Stimulated activated CD4-positive, alpha-beta T cell treated with anti-CD3 and anti-CD28 coated beads, TNF-alpha, amount 100 ng/mL, for 1 hour (primary cell): ENCODE results near the gene SFXN5.
"Not testable (repeated sequence)": the region's sequence is repeated elsewhere in the genome, so short reads cannot be mapped to it uniquely, and the experiment has no call there.

Experiments used
- DNase-seq, 3 donors: peaks; one replicate each; pipeline ENCODE4 v3.0.0-alpha.2; 2020; ENCODE audit warnings: low read depth in 3 of 3, low spot score in 1 of 3

Gene SFXN5

GRCh38 chr2:72908741-72909140 lies 162.8 kb downstream of the SFXN5 start:
- DNase-seq: no peak

DNA sequence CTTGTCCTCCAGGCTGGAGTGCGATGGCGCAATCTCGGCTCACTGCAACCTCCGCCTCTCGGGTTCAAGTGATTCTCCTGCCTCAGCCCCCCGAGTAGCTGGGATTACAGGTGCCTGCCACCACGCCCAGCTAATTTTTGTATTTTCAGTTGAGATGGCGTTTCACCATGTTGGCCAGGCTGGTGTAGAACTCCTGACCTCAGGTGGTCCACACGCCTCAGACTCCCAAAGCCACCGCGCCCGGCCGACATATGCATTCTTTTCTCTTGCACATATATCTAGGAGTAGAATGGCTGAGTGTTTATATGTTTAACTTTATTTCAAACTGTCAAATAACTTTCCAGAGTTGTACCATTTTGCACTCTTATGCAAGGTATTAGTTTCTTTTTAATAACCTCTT lies 164.1 kb downstream of the SFXN5 start:
- DNase-seq: not testable (repeated sequence)

DNA sequence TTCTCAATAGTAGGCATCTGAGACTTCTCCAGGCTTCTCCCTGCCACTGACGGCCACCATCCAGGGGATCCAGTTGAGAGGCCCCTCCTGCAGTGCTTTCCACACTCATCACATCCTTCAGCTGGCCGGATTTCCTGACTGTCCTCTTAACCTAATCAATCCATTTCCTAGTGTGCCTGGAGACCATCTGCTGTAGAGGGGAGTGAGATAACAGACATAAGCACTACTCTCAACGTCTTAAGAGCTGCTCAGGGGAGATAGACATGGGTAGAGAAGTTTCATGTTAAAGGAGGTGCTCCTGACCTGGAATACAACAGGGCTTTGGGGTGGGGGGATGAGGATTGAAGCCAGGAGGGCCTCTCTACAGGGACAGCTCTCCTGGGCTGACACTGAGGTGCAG lies 170.1 kb downstream of the SFXN5 start:
- no peak for DNase-seq

DNA sequence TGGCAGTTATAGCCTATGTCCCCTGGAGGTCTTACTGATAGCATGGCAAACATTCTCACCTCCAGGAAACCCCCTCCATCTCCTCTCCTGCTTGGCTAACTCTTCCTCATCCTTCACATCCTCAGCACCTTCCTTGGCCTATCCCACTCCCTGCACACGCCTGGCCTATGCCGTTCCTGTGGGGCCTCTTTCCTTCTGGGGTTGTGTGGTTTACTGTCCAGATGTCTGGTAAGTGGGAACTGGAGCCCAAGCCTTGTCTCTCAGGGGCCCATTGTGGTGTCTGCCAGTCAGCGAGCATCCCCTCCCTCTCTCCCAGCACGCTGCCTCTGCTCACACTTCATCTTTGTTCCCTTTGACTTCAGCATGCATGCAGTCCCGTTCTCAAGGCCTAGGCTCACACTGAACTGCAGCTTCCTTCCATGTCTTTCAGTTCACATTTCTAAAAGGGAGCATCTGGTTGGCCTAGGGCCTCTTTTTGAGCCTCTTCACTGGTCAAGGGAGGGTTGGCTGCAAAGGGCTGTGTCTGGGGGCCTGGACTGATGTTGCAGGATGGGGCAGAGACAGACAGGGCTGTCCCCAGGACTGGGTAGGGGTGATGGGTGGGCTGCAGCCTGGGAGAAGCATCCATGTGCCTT lies 171.2 kb downstream of the SFXN5 start:
- DNase-seq: no peak

- no peak for DNase-seq
Observed at GRCh38 chr2:72898585-72898906, 173.0 kb downstream of the SFXN5 start.

GRCh38 chr2:72897785-72898584 lies 173.5 kb downstream of the SFXN5 start:
- no peak for DNase-seq

- DNase-seq: no peak
Observed at GRCh38 chr2:72896446-72896845, 175.1 kb downstream of the SFXN5 start.

- no peak for DNase-seq
Observed at GRCh38 chr2:72895759-72896281, 175.7 kb downstream of the SFXN5 start.

GRCh38 chr2:72895154-72895553 lies 176.4 kb downstream of the SFXN5 start:
- no peak for DNase-seq

DNA sequence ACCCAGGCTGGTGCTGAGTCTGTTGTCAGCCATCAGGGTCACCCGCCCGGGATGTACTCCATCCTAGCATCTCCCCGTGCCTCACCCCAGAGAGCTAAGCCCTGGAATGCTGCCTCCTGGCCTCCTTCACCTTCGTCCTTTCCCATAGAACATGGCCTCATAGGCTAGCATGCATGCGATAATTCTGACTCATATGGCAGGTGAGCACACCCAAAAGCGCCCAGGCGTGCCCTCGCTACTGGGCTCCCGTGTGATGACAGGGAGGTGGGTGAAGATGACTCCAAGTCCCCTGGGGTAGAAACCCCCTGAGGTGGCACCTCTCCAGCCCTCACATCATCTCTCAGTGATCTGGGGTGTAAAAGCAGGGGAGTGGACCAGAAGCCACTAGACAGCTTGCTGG lies 177.0 kb downstream of the SFXN5 start:
- no peak for DNase-seq

GRCh38 chr2:72893594-72894319 lies 177.8 kb downstream of the SFXN5 start:
- DNase-seq: no peak

DNA sequence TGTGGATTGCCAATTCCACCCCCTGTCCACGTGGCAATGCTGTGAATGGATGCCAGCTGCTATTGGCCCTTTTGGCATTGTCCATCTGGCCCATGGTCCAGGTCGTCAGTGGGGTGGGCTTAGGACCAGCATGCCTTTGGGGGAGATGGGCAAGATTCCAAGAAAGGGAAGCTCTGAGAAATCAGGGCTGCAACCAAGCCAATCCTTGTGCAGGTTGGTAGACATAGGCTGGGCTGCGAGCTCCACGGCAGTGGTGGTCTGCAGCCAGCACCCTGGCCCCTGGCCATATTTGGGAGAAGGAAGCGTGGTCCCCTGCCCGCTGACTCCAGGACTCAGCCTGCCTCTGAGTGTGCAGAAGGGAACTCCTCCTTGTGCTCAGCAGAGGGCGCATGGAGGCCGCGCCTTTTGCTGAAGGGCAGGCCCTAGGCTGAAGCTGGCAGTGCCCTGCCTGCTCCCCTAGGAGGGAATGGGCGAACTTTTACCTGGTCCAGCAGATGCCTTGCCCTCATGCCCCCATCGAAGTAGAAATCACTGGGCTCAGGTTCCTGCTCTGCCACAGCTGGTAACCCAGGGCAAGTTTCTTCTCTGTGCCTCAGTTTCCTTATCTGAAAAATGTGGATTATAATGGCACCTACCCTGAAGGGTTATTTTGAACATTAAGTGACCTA lies 178.9 kb downstream of the SFXN5 start:
- no peak for DNase-seq
